Measurements from ENCODE around the gene SGTA.

Gene SGTA

DNA sequence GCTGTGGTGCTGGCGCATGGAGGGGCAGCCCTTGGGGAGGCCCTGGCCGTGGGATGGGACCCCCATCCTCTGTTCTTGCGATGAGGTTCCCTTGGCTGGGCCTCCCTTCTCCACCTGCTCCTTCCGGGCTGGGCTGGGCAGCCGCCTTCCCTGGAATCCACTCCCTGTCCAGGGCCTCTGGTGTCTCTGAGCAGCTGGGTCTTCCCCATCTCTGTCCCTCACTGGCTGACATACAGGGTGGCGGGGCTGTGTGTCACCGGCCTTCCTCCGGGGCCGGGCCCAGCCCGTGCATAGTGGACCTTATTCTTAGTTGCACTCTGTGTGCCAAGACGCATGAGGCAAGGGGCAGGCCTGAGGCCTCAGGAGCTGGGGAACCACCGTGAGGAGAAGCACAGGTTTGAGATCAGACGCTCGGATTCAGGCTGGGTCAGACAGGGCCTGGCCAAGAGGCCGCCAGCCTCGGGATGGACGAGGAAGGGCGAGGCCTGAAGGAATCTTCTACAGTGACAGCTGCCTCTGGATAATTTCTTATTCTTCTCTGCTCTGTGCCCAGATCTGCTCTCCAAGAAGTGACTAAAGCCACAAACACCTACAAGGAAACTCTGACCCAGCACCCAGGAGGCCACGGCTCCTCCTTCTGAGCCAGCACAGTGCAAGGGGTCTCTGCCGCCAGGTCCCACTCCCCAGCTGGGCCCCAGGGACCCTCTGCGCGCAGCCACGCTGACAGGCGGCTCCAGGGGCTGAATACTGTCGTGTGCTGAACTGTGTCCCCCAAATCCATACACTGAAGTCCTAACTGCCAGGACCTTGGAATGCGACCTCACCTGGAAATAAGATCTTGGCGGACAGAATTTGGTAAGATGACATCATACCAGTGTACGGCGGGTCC lies 11.0 kb downstream of the SGTA start:
- DNase-seq (ENCODE audit: low read depth in 1 of 2, low spot score in 1 of 2), result no peak

DNA sequence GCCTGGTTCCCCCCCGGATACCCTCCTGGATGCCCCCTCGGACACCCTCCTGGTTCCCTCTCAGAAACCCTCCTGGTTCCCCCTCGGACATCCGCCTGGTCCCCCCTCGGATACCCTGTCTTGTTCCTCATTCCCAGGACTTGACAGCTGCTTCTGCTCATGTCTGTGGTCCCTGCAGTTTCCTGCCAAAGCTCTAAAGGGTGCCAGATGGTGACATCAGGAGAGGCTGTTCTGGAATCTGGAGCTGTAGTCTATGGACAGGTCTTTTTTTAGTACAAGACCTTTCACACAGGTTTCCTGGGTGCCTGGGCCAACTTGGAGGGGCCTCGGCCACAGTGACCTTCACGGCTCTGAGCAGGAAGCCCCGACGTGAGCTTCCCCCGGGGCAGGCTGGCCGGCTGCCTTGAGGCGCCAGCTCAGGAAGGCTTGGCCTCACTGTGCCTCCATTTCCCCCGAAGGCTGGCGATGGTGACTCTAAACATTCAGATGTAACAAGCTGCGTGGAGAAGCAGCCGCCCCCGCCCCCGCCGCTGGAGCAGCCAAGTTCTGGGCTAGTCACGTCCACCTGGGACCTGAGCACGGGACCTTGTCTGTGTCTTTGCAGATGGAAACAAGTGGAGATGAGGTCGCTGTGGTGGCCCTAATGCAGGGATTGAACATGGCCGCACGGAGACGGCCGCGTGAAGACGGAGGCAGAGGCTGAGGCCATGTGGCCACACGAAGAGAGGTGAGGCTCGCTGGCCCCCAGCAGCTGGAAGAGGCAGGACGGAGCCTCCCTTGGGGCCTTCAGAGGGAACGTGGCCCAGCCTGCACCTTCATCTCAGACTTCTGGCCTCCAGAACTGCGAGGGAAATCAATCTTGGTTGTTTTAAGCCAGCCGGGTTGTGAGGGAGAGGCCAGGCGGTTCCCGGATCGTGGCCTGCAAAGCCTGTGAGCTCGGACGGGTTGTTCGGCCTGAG lies 12.7 kb downstream of the SGTA start:
- no peak for DNase-seq (ENCODE audit: low read depth in 1 of 2, low spot score in 1 of 2)

DNA sequence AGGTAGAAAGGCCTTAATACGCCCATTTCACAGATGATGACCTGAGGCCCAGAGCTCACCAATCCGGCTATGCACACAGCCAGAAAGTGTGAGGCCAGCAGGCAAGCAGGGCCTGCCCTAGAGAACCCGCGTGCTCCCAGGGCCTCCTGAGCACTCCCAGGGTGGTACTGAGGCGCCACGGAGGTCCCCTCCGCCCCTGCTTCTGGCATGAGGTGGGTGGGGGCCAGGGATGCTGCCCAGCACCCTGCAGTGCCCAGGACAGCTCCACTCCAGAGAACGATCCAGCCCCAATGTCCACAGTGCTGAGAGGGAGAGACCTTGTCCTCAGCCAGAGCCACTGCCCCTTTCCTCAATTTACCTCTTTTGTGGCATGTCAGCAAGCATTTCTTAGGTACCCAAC lies 13.9 kb downstream of the SGTA start:
- DNase-seq (ENCODE audit: low read depth in 1 of 2, low spot score in 1 of 2), result no peak

DNA sequence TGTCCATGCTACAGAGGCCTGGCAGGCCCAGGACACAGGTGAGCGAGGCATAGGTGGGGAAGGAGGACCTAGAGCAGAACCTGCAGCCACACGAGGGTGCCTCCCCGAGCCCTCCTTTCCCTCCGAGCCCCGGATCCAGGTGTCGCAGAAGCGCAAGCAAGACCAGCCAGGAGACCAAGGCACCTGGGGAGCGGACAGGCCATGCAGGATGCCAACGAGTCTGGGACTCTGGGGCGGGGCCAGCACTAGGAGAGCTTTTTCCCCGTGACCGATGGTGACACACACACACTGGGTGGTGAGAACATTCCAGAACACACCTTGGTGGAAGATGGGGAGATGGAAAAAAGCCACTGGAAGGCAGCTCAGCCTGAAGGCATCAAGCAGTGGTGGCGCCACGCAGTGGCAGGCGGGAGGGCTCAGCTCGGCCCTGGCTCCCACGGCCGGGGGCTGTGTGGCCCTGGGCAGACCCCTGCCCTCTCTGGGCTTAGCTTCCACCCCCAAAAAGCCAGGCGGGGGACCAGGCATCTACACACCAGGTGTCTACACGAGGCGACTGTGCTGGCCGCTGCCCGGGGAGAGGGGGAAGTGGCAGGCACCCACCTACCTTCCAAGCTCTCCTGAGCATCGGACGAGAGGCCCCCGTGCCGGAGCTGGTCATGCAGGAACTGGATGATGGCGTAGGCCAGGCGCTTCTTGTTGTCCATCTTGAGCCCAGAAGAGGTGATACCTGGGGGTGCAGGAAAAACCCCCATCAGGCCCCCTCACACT lies 14.5 kb downstream of the SGTA start:
- DNase-seq (ENCODE audit: low read depth in 1 of 2, low spot score in 1 of 2), result no peak

DNA sequence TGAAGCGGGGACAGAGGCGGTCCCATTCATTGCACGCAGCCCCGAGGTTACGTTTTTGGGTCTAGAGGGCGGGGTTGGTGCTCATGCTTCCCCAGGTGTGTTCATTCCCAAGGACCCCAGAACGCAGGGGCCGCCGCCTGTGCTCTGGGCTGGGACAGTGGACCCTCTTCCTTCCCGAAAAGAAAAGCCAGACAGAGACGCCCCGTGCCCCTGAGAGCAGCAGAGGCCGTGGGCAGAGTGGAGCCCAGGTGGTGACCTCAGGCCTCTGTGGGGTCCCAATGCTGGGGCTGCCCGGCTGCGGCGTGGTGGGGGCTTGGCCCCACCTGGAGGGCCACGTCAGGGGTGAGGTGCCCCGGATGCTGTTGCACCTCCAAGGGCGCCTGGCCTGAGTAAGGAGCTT lies 15.4 kb downstream of the SGTA start:
- no peak for DNase-seq (ENCODE audit: low read depth in 1 of 2, low spot score in 1 of 2)

DNA sequence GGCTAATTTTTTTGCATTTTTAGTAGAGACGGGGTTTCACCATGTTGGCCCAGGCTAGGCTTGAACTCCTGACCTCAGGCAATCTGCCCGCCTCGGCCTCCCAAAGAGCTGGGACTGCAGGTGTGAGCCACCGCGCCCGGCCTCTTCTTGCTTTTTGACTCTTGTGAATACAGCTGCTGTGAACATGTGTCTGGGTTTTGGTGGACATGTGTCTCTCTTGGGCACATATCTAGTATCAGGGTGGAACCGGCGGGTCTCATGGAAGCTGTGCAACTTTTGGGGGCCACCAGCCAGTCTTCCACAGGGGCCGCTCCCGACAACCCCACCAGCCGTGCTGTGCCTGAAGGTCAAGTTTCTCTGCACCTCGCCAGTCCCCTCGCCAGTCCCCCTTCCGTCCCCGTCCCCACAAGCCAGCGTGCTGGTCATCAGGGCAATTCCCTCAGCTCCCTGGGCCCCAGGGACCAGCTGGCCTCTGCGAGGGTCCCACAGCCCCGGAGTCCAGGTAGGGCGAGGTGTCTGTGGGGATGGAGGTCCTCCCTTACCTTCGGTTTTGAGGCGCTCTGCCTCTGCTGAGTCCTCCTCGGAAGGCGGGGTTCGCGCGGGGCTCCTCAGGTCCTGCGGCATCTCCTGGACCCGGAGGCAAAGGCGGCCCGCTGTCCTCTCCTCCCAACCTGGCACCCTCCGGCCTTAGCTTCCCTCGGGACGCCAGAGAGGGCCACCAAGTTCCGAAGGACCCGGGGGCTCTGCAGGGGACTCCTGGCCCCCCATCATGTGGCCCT lies 16.3 kb downstream of the SGTA start:
- DNase-seq (ENCODE audit: low read depth in 1 of 2, low spot score in 1 of 2), result no peak

DNA sequence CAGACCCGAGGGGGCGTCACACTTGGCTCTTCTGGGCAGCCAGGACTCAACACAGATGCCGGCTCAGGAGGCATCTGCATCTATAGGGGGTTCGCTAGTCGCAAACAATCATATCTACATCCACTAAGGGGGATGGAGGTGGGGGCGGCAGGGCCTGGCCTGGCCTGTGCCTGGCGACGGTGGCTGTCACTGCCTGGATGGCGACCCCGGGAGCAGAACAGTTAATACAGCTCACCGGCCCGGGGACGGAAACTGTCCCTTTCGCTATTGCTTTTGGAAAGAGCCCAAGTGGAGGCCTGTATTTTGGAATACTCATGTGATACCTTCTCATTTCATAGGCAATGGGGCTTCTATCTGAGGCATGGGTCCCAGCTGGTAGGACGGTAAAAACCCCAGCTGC lies 17.7 kb downstream of the SGTA start:
- no peak for DNase-seq (ENCODE audit: low read depth in 1 of 2, low spot score in 1 of 2)

DNA sequence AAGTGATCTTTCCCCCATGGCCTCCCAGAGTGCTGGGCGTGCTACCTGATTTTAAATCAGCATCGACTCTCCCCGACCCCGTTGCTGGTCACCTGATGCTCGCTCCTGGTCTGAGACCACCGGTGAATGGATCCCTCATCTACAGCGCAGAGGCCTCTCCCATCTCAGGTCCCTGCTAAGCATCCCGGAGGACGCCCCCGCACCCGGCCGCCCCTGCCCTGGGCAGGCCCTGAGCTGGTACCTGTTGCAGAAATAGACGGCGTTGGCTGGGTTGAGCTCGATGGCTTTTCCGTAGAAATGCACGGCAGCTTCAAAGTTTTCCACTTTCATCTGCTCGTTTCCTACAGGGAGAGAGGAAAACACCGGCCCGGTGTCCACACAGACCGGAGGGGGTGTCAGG lies 18.1 kb downstream of the SGTA start:
- DNase-seq (ENCODE audit: low read depth in 1 of 2, low spot score in 1 of 2), result no peak

DNA sequence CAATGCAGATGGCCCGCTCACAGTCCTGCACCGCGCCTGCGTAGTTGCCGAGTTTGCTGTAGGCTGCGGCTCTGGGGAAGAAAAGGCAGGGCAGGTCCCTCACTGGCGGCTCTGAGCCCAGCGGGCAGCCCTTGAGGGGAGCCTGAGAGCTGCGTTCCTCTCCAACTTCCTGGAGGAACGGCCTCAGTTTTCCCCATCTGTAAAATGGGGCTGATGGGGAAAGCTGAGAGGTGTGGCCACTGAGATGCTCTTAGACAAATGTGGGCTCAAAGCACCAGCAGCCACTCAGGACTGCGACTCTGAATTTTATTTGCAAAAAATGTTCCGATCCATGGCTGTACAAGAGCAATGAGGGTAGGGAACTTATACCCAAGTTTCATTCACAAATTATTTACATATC lies 19.4 kb downstream of the SGTA start:
- DNase-seq (ENCODE audit: low read depth in 1 of 2, low spot score in 1 of 2), result no peak

DNA sequence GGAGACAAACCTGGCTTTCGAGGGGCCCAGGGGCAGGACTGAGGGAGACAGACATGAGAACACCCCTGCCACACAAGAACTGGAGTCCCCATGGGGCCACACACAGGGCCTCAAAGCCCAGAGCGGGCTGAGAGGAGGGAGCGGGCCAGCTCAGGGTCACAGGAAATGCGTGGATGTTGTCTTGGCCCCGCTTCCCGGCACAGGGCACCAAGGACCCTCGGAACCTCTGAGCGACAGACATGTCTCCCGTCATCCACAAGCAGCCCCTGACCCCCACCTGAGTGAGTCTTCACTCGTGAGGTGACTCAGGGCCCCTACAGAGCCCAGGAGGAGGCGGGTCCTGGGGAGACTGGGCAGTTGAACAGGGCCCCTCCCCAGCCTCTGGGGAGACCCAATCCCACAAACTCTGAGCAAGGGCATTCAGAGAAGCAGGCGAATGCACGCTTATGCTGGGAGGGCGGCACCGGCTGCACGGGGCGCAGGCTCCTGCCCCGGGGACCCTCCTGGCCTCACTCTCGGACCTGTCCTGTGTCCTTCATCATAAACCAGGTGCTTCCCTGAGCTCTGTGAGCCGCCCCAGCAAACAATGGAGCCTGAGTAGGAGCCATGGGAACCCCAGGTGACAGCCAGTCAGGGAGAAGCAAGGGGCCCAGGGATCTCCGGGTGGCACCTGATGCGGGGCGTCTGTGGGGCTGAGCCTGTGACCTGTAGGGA lies 20.1 kb downstream of the SGTA start:
- no peak for DNase-seq (ENCODE audit: low read depth in 1 of 2, low spot score in 1 of 2)

DNA sequence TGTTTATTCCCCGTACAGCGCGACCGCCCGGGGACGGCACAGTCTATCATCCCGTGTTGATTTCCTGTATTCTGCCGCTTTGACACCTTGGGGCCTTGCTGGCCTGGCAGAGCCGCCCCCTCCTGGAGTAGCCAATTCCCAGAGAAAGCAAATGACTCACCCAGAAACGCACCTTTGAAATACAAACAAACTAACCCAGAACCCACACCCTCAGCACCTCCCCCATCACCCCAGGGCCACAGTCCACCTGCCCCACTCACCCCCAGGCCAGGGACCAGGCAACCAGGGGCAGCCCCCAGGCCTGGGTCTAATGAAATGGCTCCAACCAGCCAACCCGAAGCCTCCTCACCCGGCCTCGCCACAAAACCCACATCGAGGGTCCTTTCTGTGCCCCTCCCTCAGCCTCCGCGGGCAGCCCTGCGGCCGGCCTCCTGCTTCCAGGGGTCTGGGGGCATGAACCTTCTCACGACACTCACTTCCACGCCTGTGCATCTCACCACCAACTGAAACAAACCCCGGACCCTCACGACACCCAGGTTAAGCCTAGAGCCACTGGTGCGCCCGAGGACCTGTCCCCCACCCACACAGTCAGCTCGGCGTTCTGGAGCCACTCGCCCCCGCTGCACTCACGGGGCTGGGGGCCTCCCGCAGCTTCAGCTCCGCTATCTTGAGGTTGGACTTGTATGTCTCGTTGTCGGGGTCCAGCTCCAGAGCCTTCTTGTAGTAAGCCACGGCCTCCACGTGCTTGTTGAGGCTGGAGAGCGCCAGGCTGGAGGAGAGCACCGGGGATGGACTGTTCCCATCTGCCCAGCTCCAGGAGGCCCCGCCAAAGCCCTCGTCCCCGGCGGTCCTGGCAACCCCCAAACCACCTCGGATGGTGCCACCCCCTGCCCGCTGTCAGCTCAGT lies 20.9 kb downstream of the SGTA start:
- DNase-seq (ENCODE audit: low read depth in 1 of 2, low spot score in 1 of 2), result no peak

DNA sequence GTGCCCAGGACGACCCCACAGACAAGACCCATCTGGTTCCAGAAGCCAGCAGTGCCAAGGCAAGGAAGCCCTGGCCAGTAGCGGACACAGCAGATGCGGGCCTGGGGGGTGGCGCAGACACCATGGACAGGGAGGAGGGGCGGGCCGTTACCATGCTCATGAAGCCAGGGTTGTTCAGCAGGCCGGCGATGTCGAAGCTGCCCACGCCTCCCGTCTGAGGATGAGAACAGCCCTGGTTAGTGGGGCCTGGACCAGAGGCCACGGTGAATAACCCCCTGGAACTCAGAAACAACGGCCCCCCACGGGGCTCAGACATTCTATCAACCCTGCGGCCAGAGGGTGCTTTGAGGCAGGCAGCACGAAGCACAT lies 21.8 kb downstream of the SGTA start:
- no peak for DNase-seq (ENCODE audit: low read depth in 1 of 2, low spot score in 1 of 2)

DNA sequence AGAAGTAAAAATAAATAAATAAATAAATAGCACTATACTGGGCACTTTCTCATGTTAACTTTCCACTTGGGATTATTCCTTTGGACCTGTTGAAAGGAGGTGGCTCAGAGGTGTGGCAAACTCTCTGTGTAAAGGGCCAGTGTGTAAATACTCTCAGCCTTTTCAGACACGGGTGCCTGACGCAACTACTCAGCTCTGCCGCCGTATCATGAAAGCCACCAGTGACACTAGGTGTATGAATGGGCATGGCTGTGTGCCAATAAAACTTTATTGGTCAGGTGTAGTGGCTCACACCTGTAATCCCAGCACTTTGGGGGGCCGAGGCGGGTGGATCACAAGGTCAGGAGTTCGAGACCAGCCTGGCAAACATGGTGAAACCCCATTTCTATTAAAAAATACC lies 23.1 kb downstream of the SGTA start:
- DNase-seq (ENCODE audit: low read depth in 1 of 2, low spot score in 1 of 2), result no peak

DNA sequence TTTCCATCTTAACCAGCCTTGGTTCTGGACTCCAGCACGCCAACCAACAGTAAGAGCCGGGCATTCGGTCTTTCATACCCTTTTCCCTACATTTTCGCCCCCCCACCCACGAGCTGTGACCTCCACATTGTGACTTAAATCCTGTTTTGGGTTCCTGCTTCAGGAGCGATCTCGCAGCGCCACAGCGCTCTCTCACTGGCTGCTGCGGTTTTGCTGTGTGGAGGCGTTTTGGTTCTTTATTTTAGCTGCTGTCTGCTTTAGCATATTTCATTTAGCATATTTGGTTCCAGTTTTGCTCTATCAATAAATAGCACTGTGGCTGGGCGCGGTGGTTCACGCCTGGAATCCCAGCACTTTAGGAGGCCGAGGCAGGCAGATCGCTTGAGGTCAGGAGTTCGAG lies 23.7 kb downstream of the SGTA start:
- no peak for DNase-seq (ENCODE audit: low read depth in 1 of 2, low spot score in 1 of 2)

DNA sequence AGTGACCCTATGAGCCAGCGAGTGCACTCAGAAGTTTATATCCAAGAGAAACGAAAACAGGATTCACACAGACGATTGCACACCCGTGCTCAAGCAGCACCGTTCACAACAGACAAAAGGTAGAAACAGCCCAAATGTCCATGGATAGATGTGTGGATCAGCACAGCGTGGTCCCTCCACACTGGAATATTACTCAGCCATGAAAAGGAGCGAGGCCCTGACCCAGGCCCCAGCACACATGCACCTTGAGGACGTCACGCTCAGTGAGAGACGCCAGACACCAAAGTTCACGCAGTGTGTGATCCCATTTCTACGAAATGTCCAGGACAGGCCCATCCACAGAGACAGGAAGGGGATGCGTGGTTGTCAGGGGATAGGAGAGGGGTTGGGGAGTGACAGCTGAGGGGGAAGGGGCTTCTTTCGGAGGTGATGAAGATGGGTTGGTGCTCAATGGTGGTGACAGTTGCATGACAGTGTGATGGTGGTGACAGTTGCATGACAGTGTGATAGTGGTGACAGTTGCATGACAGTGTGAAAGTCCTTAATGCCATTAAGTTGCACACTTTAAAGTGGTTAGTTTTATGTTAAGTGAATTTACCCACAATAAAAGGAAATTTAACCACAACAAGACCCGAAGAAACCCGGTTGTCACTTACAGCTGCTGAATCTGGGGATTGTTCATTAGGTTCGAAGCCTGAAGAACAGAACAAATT lies 24.3 kb downstream of the SGTA start:
- no peak for DNase-seq (ENCODE audit: low read depth in 1 of 2, low spot score in 1 of 2)

DNA sequence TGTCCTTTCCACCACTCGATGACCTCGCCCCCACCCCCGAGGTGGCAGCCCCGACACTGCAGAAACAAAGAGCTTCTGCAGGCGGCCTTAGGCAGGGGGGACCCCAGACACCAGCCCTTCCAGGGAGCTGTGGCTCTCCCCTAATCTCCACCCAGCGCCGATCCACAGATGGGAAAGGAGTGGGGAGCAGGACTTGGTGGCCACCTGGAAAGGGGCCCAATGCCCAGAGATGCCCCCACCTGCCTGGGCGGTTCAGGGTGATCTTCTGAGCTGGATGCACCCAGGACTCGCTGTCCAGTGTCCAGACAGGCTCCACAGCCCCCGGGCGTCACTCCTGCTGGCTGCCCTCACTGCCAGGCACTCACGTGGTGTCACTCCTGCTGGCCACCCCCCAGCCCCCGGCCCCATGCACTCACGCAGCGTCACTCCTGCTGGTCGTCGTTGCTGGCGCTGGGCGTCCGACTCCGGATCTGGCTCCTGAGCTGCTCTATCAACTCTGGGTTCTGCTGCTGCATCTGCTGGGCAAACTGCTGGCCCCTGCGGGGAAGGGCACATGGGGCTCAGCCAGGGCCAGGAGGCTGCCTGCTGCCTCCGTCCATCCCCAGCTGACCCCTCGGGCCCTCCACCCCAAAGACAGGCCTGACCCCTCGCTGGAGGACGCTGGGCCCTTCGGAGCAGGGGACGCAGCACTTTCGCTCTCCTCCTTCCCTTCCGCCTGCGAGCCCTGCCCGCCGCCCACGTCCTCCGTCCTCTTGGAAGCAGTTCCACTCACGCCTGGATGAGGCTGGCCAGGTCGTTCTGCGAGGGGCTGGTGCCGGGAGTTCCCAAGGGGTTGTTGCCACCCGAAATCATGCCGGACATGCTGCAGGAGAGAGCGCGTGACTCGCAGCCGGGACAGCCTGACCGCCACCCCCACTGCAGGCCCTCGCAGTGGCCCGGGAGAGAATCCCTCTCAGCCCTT lies 25.9 kb downstream of the SGTA start:
- DNase-seq (ENCODE audit: low read depth in 1 of 2, low spot score in 1 of 2), result no peak

DNA sequence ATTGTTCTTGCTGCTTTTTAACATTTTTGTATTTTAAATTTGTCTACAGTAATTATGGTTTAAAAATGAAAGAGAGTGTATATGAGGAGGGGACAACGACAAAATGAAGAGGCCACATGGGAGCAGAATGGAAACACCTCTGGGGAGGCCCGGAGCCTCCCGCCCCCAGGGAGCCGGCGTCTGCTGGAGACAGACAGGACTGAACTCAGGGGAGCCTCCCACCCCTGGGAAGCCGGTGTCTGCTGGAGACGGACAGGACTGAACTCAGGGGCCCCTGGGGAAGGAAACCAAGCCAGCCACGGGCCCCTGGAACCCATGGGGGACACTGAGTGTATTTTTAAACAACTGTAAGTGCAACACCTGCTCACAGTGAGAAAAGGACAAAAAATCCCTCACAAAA lies 26.6 kb downstream of the SGTA start:
- no peak for DNase-seq (ENCODE audit: low read depth in 1 of 2, low spot score in 1 of 2)
